ENCODE results near the gene IGIP. TPM values are rescaled to one million over a fixed set of nuclear protein-coding genes. Genes with fewer than 3 reads are reported as not detected.

The IGIP gene
- total and polyA plus RNA-seq, 2 of the 8 experiments (the other 6 are each of a cell fraction or from before 2014, with no cell fraction given): 0.32 to 0.69 TPM

GRCh38 chr5:140107312-140108092, 18.2 kb upstream of the IGIP start (continued):
- TF ChIP-seq CHD7 (IDR thresholded peaks at IDR 0.05; ENCODE audit: insufficient replicate concordance, low read length): no peak
- no peak for TF ChIP-seq JUN (IDR thresholded peaks at IDR 0.05; ENCODE audit: low read depth, low read length)
- TF ChIP-seq MAFK (IDR thresholded peaks at IDR 0.05; ENCODE audit: low read depth, low read length): no peak
- 0 out of 2 replicates have a peak, but pooled peaks have one; percentile 27 for TF ChIP-seq TCF12 (IDR thresholded peaks at IDR 0.05; ENCODE audit: low read depth, low read length)
- no peak for TF ChIP-seq POLR2AphosphoS5 (IDR thresholded peaks at IDR 0.05; ENCODE audit: low read depth, low read length)
- no peak for TF ChIP-seq ZNF274 (IDR thresholded peaks at IDR 0.05; ENCODE audit: borderline replicate concordance, extremely low read depth, low read length)
- TF ChIP-seq SIN3A (conservative IDR thresholded peaks at IDR 0.05 in 1 of 2, IDR thresholded peaks at IDR 0.05 in 1 of 2; ENCODE audit: low read depth in 1 of 2, low read length in 2 of 2): no peak
- TF ChIP-seq RAD21 (IDR thresholded peaks at IDR 0.05 in 1 of 2, conservative IDR thresholded peaks at IDR 0.05 in 1 of 2; ENCODE audit: low read depth in 2 of 2, low read length in 2 of 2): no peak
- TF ChIP-seq SP4 (IDR thresholded peaks at IDR 0.05; ENCODE audit: low read length): no peak
- no peak for TF ChIP-seq CBX5 (IDR thresholded peaks at IDR 0.05; ENCODE audit: low read depth, low read length)

Data from H1 (cell line).